Measurements from ENCODE around the gene METTL22.

GRCh38 chr16:8634991-8635736, 13.7 kb downstream of the METTL22 start:
- TF ChIP-seq POLR2AphosphoS5 (IDR thresholded peaks at IDR 0.05; ENCODE audit: insufficient read depth in 1 of 2, low read depth in 1 of 2) (no peak), CTCF (IDR thresholded peaks at IDR 0.05) (no peak)

Measured in vagina (tissue), 2 donors.